T47D (cell line): ENCODE results near the gene ERFE.

Experiments used
- DNase-seq, 2 experiments: peaks; one replicate each; pipeline versions ENCODE4 v3.0.0 to v3.0.0-alpha.2; 2011 to 2012; ENCODE audit warnings: low read depth in 1 of 2, low spot score in 1 of 2
- JUND ChIP-seq: IDR thresholded peaks from 2 replicates; pipeline ENCODE4 v1.6.1; 2012; ENCODE audit warnings: low read depth
- in situ Hi-C: cut with HindIII; loops from 2 replicates; pipeline ENCODE4 v1.10.0; 2016; ENCODE audit warnings: low sequenced_read_pairs, low pct_unique_long_range_greater_than_20kb

Gene ERFE

GRCh38 chr2:238145046-238145445 is 13.7 kb upstream of the ERFE start:
- no peak for DNase-seq
- TF ChIP-seq JUND, result no peak
- in situ Hi-C loops, result no loop called here

GRCh38 chr2:238145851-238146250 is 12.9 kb upstream of the ERFE start:
- no peak for DNase-seq
- in situ Hi-C loops, result no loop called here
- TF ChIP-seq JUND, result no peak

GRCh38 chr2:238146884-238147544 is 11.8 kb upstream of the ERFE start:
- TF ChIP-seq JUND, result no peak
- no peak for DNase-seq
- in situ Hi-C loops, result no loop called here

- DNase-seq, result no peak
- TF ChIP-seq JUND, result no peak
- in situ Hi-C loops, result no loop called here
Measured at GRCh38 chr2:238148981-238149380, 9.8 kb upstream of the ERFE start.

- in situ Hi-C loops, result no loop called here
- no peak for DNase-seq
- TF ChIP-seq JUND, result no peak
Measured at GRCh38 chr2:238149841-238150572, 8.8 kb upstream of the ERFE start.

GRCh38 chr2:238150686-238151085 is 8.1 kb upstream of the ERFE start:
- no peak for DNase-seq
- in situ Hi-C loops, result no loop called here
- no peak for TF ChIP-seq JUND

- DNase-seq, result no peak
- TF ChIP-seq JUND, result no peak
- in situ Hi-C loops, result no loop called here
Measured at GRCh38 chr2:238151205-238151604, 7.6 kb upstream of the ERFE start.

- in situ Hi-C loops, result no loop called here
- TF ChIP-seq JUND, result no peak
- no peak for DNase-seq
Measured at GRCh38 chr2:238151628-238152235, 7.0 kb upstream of the ERFE start.

GRCh38 chr2:238152771-238153688 is 5.7 kb upstream of the ERFE start:
- in situ Hi-C loops, result no loop called here
- DNase-seq, result no peak
- TF ChIP-seq JUND, result no peak

GRCh38 chr2:238154570-238154969 is 4.2 kb upstream of the ERFE start:
- in situ Hi-C loops, result no loop called here
- DNase-seq, result no peak
- no peak for TF ChIP-seq JUND

GRCh38 chr2:238155051-238155760 is 3.6 kb upstream of the ERFE start:
- TF ChIP-seq JUND, result no peak
- no peak for DNase-seq
- in situ Hi-C loops, result no loop called here
